GM23338 (cell line): ENCODE measurements around the gene CCNYL1.

Experiments
- CREB1 ChIP-seq: fragments of 250-450 bp; sonication (Bioruptor Pico); IDR thresholded peaks from 2 replicates; pipeline ENCODE4 v1.5.0; 2020; ENCODE audit warnings: low read depth, mild to moderate bottlenecking, moderate library complexity
- EZH2 ChIP-seq: fragments of 200-600 bp; sonication (generic); IDR thresholded peaks from one replicate; pipeline ENCODE4 v1.8.0; 2017; ENCODE audit warnings: antibody characterized with exemption, mild to moderate bottlenecking, low read depth; ENCODE audit not compliant: unreplicated experiment
- EZH2phosphoT487 ChIP-seq: fragments of 200-600 bp; sonication (generic); IDR thresholded peaks from one replicate; pipeline ENCODE4 v1.8.1; 2018; ENCODE audit warnings: antibody characterized with exemption; ENCODE audit not compliant: unreplicated experiment
- POLR2AphosphoS5 ChIP-seq: IDR thresholded peaks from 2 replicates; pipeline ENCODE4 v1.6.1; 2016; ENCODE audit warnings: antibody characterized with exemption, low read depth
- TF ChIP-seq, protein P1 (sequence below), 2 experiments: fragments of 200-600 bp in 1 of 2; sonication (generic) in 1 of 2; conservative IDR thresholded peaks; 2 replicates each; pipeline versions ENCODE4 v1.5.1 to v1.6.1; 2016 to 2017; ENCODE audit warnings: antibody characterized with exemption in 2 of 2, low read depth in 2 of 2, mild to moderate bottlenecking in 2 of 2, moderate library complexity in 1 of 2
- TF ChIP-seq, protein P2 (sequence below): IDR thresholded peaks from 2 replicates; pipeline ENCODE4 v1.6.1; 2016; ENCODE audit warnings: antibody characterized with exemption
- TF ChIP-seq, protein P3 (sequence below): IDR thresholded peaks from one replicate; pipeline ENCODE4 v1.6.1; 2018; ENCODE audit warnings: antibody characterized with exemption; ENCODE audit not compliant: unreplicated experiment

GRCh38 chr2:207764096-207764630 lies 52.7 kb downstream of the CCNYL1 start:
- TF ChIP-seq, protein P1, sequence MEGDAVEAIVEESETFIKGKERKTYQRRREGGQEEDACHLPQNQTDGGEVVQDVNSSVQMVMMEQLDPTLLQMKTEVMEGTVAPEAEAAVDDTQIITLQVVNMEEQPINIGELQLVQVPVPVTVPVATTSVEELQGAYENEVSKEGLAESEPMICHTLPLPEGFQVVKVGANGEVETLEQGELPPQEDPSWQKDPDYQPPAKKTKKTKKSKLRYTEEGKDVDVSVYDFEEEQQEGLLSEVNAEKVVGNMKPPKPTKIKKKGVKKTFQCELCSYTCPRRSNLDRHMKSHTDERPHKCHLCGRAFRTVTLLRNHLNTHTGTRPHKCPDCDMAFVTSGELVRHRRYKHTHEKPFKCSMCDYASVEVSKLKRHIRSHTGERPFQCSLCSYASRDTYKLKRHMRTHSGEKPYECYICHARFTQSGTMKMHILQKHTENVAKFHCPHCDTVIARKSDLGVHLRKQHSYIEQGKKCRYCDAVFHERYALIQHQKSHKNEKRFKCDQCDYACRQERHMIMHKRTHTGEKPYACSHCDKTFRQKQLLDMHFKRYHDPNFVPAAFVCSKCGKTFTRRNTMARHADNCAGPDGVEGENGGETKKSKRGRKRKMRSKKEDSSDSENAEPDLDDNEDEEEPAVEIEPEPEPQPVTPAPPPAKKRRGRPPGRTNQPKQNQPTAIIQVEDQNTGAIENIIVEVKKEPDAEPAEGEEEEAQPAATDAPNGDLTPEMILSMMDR (conservative IDR thresholded peaks at IDR 0.05; ENCODE audit: low read depth in 2 of 2): no peak
- TF ChIP-seq, protein P2, sequence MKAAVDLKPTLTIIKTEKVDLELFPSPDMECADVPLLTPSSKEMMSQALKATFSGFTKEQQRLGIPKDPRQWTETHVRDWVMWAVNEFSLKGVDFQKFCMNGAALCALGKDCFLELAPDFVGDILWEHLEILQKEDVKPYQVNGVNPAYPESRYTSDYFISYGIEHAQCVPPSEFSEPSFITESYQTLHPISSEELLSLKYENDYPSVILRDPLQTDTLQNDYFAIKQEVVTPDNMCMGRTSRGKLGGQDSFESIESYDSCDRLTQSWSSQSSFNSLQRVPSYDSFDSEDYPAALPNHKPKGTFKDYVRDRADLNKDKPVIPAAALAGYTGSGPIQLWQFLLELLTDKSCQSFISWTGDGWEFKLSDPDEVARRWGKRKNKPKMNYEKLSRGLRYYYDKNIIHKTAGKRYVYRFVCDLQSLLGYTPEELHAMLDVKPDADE: no peak
- TF ChIP-seq EZH2 (no peak), EZH2phosphoT487 (no peak), POLR2AphosphoS5 (0 out of 2 replicates have a peak, but pooled peaks have one; percentile 25), CREB1 (CRISPR knock-in tag) (no peak)
- TF ChIP-seq, protein P3, sequence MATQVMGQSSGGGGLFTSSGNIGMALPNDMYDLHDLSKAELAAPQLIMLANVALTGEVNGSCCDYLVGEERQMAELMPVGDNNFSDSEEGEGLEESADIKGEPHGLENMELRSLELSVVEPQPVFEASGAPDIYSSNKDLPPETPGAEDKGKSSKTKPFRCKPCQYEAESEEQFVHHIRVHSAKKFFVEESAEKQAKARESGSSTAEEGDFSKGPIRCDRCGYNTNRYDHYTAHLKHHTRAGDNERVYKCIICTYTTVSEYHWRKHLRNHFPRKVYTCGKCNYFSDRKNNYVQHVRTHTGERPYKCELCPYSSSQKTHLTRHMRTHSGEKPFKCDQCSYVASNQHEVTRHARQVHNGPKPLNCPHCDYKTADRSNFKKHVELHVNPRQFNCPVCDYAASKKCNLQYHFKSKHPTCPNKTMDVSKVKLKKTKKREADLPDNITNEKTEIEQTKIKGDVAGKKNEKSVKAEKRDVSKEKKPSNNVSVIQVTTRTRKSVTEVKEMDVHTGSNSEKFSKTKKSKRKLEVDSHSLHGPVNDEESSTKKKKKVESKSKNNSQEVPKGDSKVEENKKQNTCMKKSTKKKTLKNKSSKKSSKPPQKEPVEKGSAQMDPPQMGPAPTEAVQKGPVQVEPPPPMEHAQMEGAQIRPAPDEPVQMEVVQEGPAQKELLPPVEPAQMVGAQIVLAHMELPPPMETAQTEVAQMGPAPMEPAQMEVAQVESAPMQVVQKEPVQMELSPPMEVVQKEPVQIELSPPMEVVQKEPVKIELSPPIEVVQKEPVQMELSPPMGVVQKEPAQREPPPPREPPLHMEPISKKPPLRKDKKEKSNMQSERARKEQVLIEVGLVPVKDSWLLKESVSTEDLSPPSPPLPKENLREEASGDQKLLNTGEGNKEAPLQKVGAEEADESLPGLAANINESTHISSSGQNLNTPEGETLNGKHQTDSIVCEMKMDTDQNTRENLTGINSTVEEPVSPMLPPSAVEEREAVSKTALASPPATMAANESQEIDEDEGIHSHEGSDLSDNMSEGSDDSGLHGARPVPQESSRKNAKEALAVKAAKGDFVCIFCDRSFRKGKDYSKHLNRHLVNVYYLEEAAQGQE: no peak
